Body of pancreas (tissue), 4 donors: ENCODE data around the gene SORCS2.

ENCODE experiments used
- POLR2A ChIP-seq, 3 donors: fragments of 450-650 bp; IDR thresholded peaks; one replicate each; pipeline ENCODE4 v1.6.1; 2016; ENCODE audit warnings: antibody characterized with exemption in 3 of 3, mild to moderate bottlenecking in 2 of 3
- TF ChIP-seq, protein P1 (sequence below), 7 experiments: fragments of 450-650 bp in 4 of 7; fragments of 200-600 bp in 3 of 7; sonication (generic) in 3 of 7; IDR thresholded peaks; one replicate each; pipeline ENCODE4 v1.5.1; 2016 to 2019; ENCODE audit warnings: antibody characterized with exemption in 7 of 7

DNA sequence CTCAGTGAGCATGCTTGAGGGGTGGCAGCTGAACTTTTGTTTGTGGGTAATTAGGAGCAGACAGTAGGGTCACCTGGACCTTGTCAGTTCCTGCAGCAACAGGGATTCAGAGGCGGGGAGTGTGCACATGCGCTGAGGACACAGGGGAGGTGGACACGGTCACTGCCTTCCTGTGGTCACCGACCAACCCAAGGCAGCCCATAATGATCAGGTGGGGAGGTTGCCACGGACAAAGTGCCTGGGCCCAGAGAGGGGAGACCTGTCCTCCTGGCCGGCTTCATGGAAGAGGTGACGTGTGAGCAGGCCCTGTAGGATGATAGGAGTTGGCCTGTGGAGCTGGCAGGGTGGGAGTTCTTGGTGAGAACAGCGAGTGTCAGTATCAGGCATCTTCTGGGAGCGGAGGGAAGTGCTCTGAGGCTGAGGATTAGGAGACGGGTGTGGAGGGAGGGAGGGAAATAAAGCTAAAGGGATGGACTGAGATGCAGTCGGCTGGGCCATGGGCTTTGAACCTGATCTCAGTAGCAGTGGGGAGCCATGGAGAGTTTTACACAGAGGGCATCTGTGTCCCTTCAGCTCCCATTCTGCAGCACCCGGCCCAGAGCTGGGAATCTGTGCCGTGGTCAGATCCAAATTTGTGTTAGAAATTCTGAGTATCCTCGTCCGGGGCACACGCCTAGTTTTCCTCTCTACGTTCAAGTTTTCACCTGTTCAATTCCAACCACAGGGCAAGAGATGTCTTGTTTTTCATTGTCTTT is 142.4 kb downstream of the SORCS2 start:
- TF ChIP-seq, protein P1, sequence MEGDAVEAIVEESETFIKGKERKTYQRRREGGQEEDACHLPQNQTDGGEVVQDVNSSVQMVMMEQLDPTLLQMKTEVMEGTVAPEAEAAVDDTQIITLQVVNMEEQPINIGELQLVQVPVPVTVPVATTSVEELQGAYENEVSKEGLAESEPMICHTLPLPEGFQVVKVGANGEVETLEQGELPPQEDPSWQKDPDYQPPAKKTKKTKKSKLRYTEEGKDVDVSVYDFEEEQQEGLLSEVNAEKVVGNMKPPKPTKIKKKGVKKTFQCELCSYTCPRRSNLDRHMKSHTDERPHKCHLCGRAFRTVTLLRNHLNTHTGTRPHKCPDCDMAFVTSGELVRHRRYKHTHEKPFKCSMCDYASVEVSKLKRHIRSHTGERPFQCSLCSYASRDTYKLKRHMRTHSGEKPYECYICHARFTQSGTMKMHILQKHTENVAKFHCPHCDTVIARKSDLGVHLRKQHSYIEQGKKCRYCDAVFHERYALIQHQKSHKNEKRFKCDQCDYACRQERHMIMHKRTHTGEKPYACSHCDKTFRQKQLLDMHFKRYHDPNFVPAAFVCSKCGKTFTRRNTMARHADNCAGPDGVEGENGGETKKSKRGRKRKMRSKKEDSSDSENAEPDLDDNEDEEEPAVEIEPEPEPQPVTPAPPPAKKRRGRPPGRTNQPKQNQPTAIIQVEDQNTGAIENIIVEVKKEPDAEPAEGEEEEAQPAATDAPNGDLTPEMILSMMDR (IDR thresholded peaks at IDR 0.05) = no peak
- TF ChIP-seq POLR2A (IDR thresholded peaks at IDR 0.05) = no peak
